Measurements from ENCODE around the gene PACS2.
"Not testable (repeated sequence)": the region's sequence is repeated elsewhere in the genome, so short reads cannot be mapped to it uniquely, and the experiment has no call there.

PACS2 gene

DNA sequence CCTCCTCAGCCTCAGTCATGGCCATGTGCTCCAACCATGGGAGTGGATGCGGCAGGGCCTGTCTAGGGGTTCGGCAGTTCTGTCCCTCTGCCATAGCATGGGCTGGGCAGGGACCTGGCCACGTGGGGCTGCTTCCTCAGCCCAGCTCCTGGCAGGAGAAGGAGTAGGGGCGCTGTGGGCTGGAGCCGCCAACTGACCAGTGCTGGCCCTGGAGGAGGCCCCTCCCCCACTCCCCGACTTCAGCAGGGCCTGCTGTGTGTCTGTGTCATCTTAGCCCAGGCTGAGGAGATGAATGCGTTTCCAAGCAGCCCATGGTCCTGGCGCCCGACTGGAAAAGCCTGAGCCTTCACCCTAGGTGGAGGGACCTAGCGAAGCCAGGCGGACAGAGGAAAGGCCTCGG is 2.7 kb upstream of the PACS2 start:
- DNase-seq: no peak
- in situ Hi-C loops (cut with MboI; ENCODE audit: low pct_unique_long_range_greater_than_20kb, low sequenced_read_pairs): no loop called here

DNA sequence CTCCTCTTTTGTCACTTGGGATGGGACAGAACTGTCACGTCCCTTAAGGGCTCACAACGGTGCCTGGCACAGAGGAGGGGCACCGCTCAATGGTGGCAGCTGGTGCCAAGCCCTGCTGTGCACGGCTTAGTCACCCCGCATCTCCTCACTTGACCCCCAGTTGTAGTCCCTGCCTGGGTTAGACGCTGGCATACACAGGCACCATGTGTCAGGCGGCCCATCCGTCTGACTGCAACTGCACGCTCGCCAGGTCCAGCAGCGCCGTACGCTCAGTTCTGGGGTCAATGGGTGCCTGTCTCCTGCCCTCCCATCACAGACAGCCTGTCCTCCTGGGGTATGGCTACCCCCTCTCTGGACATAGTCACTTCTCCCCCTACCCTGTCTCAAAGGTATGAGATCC is 1.6 kb upstream of the PACS2 start:
- DNase-seq: no peak
- in situ Hi-C loops (cut with MboI; ENCODE audit: low pct_unique_long_range_greater_than_20kb, low sequenced_read_pairs): no loop called here

DNA sequence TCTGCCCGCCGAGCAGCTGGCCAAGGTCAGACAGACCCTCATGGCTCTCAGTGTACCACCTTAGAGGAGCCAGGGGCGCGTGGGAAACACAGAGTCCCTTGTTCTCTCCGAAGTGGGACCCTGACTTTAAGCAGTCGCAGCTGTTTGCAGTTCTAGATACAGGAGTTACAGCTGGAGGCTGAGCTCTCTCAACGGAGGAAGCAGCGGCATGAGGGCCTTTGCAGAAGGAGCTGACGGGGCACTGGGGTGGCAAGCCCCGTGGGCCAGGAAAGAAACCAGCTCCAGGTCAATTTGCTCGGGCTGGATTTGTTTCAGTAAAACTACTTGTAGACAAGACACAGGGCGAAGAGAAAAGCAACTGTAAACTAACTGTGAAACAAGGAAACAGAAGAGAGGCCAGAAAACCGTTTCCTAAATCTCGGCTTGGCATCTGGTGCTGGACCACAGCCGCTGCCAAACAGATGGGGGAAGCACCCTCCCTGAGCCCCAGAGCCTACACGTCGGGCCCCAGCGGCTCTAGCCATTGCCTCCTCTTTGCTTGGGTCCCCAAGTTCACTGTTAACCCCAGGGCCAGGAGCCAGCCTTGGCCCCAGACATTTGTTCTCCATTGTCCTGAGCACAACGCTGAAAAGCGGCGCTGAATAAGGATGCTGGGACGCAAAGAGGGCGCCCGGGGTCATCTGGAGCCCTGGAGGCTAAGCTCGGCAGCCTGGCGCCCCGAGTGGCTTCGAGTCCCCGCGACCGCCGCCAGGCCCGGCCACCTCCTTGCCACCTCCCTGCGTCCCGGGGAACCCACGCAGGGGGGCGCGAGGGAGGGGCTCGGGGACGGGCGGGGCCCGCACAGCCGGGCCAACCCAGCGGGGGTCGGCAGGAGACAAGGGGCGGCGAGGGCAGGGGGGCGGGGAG is 914 bp upstream of the PACS2 start:
- no peak for DNase-seq
- in situ Hi-C loops (cut with MboI; ENCODE audit: low pct_unique_long_range_greater_than_20kb, low sequenced_read_pairs): no loop called here

DNA sequence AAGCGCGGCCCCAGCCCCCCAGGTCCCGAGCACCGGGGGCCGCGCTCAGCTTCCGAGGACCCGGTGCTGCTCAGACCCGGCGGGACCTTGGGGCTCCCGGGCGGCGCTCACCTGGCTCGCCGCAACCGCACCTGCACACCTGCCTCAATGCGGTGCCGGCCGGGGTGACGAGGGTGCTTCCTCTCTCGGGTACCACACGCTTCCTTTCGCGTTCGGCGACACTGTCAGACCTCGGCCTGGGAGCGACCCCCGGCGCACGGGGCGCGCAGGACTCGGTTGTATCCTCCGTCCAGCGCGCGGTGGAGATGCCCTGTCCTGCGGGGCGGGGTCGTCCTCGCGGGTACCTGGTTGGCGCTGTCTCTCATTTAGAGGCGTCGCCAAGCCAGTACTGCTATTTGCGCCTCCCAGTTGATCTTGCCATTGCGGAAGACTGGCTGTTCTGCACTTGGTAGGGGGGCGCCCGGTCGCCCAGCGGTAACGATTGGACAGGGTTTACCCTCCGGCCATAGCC is 718 bp downstream of the PACS2 start:
- DNase-seq: no peak
- in situ Hi-C loops (cut with MboI; ENCODE audit: low pct_unique_long_range_greater_than_20kb, low sequenced_read_pairs): no loop called here

DNA sequence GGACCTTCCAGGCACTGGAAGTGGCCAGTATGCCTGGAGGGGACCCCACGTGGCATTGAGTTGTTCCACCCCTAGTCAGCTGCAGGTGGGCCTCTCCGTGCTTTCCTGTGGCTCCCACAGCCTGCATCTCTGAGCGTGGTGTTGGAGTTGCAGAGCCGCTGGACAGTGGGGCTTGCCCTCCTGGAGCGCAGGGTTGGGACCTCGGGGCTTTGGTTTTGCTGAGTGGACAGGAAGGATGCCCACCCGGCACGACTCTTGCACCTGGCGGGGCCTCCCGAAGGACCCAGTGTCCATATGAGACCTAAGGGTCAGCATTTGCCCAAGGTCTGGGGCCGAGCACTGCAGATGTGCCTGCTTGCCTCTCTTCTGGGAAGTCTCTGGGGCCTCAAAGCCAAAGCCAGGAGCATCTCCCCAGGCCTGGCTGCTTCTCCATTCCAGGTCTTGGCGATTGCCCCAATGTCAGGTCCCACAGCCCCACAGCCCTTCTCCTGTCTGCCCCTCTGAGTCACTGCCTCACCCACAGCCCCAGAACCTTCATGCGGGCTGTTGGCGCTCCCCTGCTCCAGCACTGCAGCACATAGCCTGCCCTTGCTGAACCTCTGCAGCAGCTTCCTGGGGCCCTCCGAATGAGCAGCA is 1.5 kb downstream of the PACS2 start:
- in situ Hi-C loops (cut with MboI; ENCODE audit: low pct_unique_long_range_greater_than_20kb, low sequenced_read_pairs): no loop called here
- DNase-seq: peak; percentile 39

DNA sequence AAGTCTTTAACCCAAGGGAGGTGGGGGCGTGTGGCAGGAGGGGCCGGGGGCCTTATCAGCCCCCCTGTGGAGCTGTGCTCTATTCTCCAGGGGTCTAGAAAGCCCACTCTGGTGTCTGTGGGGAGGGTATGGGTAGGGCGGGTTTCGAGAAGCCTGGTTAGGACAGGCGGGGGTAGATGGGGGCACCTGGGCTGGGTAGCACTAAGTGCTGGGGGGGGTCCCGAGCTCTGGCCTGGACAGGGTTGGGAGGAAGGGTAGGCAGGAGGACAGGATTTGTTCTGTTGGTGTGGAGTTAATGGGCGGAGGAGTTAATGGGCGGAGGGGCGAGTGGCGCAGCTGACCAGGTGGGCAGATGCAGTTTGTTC is 2.0 kb downstream of the PACS2 start:
- in situ Hi-C loops (cut with MboI; ENCODE audit: low pct_unique_long_range_greater_than_20kb, low sequenced_read_pairs): no loop called here
- DNase-seq: no peak

DNA sequence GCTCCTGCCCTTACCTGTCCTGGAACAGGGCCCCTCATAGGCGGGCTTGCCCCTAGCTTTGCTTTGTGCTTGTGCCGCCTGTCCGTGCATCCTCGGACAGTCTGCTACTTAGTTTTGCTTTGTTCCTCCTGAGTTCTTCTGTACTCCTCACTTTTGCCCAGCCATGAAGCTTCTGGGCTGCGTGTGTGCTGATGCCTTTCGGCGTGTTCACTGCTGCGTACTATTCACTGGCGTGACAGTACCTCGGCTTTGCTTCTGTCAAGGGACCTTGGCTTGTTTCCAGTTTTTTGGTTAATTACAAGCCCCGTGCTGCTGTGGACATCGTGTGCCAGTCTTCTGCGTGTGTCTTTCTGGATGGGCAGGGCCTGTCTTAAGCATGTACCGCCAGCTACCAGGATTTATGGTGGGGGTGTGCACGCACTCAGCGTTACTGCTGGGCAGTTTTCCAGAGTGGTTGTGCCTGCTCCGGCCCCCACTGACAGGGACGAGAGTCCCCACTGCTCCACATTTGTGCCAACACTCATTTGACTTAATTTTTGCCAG is 2.5 kb downstream of the PACS2 start:
- no peak for DNase-seq
- in situ Hi-C loops (cut with MboI; ENCODE audit: low pct_unique_long_range_greater_than_20kb, low sequenced_read_pairs): no loop called here

DNA sequence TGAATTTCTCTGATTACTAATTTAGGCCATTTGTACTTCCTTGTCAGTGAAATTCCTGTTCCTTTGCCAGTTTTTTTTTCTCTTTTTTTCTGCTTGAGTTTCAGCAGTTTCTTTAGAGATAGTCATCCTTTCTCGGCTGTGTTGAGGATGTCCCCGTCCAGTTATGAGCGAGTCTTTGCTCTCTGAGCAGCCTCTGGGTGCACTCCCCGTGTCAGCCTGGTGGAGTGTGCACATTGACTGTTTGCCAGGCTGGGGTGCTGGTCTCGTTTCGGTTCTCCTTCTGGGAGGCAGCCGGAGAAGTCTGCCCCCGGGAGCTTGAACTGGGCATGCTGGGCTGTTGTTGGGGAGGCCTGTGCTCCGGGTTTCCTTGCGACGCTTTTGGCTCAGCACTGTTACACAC is 3.0 kb downstream of the PACS2 start:
- no peak for DNase-seq
- in situ Hi-C loops (cut with MboI; ENCODE audit: low pct_unique_long_range_greater_than_20kb, low sequenced_read_pairs): no loop called here

DNA sequence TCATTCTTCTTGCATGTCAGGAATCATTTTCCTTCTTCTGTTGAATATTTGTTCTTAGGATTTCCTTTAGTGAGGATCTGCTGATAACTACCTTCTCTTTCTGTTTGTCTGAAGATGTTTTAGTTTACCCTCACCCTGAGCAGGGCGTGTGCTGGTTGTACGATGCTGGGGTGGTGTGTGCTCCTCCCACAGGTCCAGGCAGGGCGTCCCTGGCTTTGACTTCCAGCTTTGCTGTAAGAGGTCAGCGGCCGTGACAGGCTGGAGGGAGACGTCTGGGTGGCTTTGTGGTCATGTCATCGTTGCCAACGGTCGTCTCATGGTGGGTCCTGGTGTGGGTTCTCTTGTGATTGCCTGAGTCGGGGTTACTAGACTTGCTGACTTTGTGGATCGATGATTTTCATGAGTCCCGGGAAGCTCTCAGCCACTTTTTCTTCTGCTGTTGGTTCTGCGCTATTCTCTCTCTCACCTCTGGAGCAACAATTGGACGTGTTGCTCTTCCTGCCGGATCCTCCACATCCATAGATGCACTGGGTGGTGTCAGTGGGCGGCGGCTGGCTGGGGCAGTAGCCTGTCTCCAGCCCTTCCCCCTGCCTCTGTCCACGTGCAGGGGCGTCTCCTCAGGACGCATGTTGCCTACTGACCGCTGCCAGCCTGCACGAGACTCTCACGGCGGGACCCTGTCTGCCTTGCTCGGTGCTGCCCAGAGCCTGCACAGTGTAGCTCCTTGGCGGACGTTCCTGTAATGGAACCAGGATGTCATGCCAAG is 8.4 kb downstream of the PACS2 start:
- DNase-seq: no peak
- in situ Hi-C loops (cut with MboI; ENCODE audit: low pct_unique_long_range_greater_than_20kb, low sequenced_read_pairs): no loop called here

DNA sequence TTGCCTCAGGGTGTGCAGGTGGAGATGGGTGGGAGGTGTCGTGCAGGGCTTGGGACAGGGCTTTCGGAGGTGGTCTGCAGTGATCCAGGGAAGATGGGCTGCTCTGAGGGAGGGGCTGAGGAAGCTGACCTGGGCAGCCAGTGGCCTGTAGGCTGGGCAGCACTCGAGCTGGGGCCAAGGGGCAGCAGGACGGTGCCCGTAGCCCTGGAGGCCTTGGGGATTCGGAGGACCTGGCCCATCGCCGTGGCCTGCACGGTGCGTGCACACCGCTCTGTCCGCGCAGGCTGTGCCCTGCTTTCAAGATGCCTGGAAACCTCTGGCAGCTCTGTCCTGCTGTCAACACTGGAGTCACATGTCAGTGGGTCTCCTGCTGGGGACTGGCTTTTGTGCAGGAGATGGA is 9.1 kb downstream of the PACS2 start:
- in situ Hi-C loops (cut with MboI; ENCODE audit: low pct_unique_long_range_greater_than_20kb, low sequenced_read_pairs): no loop called here
- no peak for DNase-seq

DNA sequence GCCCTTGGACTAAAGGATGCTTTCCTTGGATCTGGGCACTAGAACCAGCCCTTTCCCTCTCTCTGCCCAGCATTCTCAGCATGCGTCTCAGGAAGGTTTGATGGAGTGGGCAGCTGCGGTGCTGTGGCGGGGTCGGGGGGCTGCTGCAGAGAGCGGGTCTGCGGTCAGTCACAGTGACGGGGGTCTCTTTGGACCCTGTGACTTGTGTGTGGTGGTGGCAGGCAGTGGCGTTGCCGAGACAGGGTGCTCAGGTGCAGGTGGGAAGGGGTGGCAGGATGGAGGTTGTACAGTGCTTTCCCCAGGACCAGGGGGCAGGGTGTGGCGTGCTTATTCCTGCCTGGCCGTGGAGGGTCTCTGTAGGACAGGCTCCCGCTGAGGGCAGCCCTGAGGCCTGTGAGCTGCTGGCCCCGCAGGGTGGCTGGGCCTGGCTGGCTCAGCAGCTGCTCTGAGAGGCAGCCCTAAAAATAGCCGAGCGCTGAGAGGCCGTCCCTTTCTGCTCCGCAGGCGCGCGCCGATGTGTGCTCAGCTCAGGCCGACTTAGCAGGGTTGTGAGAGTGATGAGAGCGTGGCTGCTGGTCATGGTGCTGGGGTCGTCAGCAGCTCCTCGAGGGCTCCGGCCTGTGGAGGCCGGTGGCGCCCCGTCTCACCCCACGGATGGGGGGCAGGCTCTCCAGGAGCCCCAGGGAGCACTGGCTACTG is 9.7 kb downstream of the PACS2 start:
- in situ Hi-C loops (cut with MboI; ENCODE audit: low pct_unique_long_range_greater_than_20kb, low sequenced_read_pairs): no loop called here
- no peak for DNase-seq

DNA sequence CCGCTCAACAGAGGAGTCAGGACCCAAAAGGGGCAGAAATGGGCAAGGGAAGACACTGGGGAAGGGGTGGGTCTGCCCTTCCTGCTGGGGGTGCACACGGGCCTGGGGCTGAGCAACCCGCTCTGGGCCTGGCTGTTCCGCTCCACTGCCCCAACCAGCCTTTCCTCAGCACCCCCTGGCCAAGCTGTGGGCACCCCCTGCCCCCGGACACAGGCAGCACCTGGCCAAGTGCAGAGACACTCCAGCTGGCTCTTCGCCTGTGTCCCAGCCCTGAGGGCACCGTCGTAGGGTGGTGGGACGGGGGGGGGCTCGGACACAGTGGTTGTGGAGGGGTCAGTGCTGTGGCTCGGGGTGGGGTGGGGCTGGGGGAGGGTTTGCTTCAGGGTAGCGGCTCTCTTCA is 10.3 kb downstream of the PACS2 start:
- DNase-seq: no peak
- in situ Hi-C loops (cut with MboI; ENCODE audit: low pct_unique_long_range_greater_than_20kb, low sequenced_read_pairs): no loop called here

DNA sequence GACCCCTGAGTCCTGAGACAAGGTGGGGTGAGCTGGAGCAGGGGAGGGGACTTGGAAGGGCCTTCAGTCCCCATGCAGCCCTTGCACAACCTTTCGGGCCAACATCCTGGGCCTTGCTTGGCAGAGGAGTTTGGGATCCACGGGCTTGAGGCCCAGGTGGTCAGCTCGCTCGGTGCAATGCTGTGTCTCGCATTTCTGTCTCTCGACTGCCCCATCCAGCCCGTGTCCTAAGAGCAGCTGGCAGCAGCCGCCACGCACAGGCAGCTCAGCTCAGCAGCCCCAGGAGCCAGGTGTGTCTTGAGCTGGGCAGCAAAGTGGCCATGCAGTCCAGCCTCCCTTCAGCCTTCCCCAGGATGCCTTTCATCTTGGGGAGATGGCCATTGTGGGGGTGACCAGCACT is 10.8 kb downstream of the PACS2 start:
- DNase-seq: no peak
- in situ Hi-C loops (cut with MboI; ENCODE audit: low pct_unique_long_range_greater_than_20kb, low sequenced_read_pairs): no loop called here

DNA sequence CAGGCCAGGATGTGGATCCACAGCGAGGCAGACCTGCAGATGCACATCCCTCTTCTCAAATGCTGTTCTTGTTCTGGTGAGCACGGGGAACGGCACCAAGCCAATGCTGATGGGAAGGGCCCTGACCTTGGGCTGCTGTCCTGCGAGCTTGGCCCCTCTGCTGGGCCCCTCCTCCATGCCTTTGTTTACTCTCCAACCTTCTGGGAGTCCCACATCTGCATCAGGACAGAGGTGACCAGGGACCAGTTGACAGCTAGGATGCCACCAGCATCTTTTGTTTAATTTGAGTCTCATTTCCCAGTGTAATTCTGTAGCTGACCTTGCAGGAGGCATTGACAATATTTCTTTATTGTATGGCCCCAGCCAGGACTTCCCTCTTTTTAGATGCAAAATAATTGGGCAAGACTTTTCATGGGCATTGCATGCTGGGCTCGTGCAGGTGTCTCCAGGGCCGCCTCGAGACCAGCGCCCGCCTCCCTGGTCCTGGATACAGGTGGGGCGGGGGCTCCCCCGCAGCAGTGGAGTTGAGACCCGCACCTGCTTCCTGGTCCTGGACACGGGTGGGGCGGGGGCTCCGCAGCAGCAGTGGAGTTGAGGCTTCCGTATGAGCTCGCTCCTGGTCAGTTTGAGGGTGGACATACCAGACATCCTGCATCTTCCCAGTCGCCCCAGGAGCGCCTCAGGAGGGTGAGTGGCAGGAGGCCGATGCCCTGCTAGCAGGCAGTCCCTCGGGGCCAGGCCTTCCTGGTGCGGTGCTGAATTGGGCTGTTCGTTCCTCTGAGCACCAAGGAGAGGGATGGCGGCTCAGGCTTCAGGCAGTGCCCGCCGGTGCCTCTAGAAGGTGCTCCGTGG is 11.4 kb downstream of the PACS2 start:
- DNase-seq: no peak
- in situ Hi-C loops (cut with MboI; ENCODE audit: low pct_unique_long_range_greater_than_20kb, low sequenced_read_pairs): no loop called here

DNA sequence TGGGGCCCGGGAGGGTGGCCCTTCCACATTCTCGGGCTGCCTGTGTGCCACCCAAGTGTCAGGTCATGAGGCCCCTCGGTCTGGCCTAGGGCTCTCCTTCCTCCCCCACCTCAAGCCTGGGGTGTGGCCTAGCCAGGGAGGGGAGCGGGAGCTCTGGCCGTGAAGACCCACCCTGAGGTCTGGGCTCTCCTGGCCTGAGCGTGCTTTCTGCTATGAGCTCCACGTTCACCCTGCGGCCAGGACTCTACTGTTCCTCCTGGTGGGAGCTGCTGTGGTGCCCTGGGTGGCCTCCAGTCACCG is 12.0 kb downstream of the PACS2 start:
- DNase-seq: no peak
- in situ Hi-C loops (cut with MboI; ENCODE audit: low pct_unique_long_range_greater_than_20kb, low sequenced_read_pairs): no loop called here

DNA sequence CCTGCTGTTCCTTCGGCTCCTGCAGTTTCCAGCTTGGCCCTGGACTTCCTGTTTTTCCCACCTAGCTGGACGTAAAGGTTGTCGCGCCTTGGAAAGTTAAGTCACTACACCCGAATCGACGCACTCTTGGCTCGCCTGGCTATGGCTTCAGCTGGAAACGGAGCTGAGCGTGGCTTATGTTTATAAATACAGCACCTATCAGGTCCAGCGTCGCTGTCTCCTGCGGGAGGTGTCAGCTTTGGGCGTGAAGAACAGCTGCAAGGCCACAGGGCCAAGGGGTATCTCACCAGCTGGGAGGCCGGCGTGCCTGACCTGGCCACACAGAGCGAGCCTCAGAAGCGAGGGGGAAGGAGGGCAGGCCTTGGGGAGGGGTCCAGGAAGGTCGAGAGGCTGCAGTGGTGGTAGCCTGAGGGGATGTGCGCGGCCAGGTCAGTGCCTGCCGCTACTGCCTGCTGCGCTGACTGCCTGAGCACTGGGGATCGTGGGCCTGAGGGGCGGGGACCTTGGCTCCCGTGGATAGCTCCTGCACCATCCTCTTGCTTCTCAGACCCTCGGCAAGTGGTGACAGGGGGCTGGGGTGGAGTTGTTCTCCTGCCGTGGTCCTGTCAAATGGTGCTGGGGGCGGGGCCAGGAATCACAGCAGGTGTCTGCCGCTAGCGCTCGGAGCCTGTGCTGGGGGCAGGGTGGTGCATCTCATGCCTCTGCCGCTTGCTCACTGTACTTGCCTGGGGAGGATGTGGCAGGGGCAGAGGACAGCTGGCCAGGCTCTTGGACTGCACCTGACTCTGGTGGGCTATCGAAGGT is 12.5 kb downstream of the PACS2 start:
- in situ Hi-C loops (cut with MboI; ENCODE audit: low pct_unique_long_range_greater_than_20kb, low sequenced_read_pairs): no loop called here
- DNase-seq: no peak

DNA sequence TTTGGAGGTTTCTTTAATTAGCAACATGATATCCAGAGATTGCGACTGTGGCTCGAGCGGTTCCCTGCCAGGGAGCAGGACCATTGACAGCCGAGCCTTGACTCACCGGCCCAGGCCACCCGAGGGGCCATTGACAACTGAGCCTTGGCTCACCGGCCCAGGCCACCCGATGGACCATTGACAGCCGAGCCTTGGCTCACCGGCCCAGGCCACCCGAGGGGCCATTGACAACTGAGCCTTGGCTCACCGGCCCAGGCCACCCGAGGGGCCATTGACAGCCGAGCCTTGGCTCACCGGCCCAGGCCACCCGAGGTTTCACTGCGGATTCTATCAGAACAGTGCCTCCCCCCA is 13.1 kb downstream of the PACS2 start:
- in situ Hi-C loops (cut with MboI; ENCODE audit: low pct_unique_long_range_greater_than_20kb, low sequenced_read_pairs); DNase-seq: not testable (repeated sequence)

Measured in KBM-7 (cell line).